ELF-1 (cell line): ENCODE data around the gene MRPL17.

Experiments
- DNase-seq: peaks from one replicate; pipeline ENCODE4 v3.0.0-alpha.2; 2016; ENCODE audit warnings: low read depth, low spot score

MRPL17 gene

GRCh38 chr11:6633422-6634408, 49.4 kb downstream of the MRPL17 start:
- DNase-seq: no peak

DNA sequence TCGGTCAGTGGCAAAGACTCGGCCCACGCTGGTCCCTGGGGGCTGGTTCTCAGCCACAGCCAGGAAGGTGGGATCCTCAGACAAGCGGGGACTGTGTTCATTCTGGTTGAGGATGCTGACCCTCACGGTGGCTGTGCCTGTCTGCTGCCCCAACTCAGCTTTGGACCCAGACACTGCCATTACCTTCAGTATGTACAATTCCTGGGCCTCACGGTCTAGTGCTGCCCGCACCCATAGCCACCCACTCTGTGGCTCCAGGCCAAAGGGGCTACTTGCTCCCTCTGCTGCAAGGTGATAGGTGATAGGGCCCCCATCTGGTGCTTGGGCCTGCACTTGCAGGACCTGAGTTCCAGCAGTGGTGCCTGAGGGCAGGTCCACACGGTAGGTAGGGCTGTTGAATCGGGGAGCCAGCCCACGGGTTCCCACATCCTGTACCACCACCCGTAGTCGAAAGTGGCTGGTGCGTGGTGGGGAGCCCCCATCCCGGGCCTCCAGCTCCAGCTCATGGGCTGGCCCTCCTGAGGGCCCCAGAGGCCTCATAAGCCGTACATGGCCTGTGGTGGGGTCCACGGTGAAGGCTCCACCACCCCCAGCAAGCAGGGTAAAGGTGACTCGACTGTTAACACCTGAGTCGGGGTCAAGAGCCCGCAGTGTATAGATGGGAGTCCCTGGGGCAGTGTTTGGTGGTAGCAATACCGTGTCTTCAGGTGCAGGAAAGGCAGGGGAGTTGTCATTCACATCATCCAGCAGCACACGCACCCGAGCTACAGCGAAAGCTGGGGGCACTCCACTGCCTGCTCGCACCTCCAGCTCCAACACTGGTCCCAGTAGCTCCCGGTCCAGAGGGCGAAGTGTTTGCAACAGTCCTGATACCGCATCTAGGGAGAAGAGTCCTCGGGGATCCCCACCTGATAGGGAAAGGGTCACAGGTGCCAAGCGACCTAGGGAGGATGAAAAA, 50.7 kb downstream of the MRPL17 start:
- DNase-seq: no peak

DNA sequence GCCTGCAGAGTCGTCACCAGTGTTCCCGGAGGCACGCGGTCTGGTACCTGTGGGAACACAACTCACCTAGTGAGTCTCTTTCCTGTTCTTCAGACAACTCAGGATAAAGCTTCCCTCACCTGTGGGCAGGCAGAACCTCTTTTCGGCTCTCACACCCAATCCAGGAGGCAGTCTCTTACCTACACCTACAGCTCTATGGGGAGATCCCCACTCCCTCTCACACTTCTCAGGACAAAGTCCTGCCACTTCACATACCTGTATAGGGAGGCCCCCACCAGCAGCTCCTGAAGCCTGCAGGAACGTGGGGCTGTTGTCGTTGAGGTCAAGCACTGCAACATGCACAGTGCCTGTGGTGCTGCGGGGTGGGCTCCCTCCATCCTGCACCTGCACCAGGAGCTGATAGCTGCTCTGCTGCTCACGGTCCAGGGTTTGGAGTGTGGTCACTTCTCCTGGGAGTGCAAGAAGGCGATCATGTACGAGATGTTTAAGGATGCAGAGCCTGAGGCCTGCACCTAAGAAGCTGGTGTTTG, 51.7 kb downstream of the MRPL17 start:
- no peak for DNase-seq

GRCh38 chr11:6630632-6631291, 52.4 kb downstream of the MRPL17 start:
- DNase-seq: no peak
